A673 (cell line): ENCODE results near the gene RABIF. TPM values are rescaled to one million over a fixed set of nuclear protein-coding genes. Genes with fewer than 3 reads are reported as not detected.

Experiments
- BruUV-seq: library from RNA; stranded (reverse); fragments of 400-500 nt; replicated peaks from 2 replicates; lab custom pipeline; 2021; lab: Mats Ljungman, UMichigan
- CTCF ChIA-PET: fragments of 300-600 bp; sonication (Branson Sonifier 250); formaldehyde crosslinking; loops from one replicate; lab custom pipeline; 2022; ENCODE audit warnings: antibody characterized with exemption; lab: Charles Lee
- POLR2A ChIA-PET: fragments of 300-600 bp; sonication (Branson Sonifier 250); formaldehyde crosslinking; loops from one replicate; lab custom pipeline; 2022; ENCODE audit warnings: antibody characterized with exemption; ENCODE audit not compliant: low non-redundant PET; lab: Charles Lee
- DNase-seq: peaks from one replicate; pipeline ENCODE4 v3.0.0-alpha.2; 2015; ENCODE audit warnings: low spot score
- H3K27ac ChIP-seq: fragments of 200-600 bp; sonication (generic); 2 replicates; pipeline ENCODE4 v1.5.1; 2016; ENCODE audit warnings: mixed run types, low read depth, mild to moderate bottlenecking, mixed read lengths, antibody characterized with exemption, low read length; ENCODE audit not compliant: poor library complexity, severe bottlenecking
- H3K27me3 ChIP-seq: fragments of 200-600 bp; sonication (generic); replicated peaks from 2 replicates; pipeline ENCODE4 v1.6.1; 2017; ENCODE audit warnings: mixed run types, low read depth, mild to moderate bottlenecking, mixed read lengths, antibody characterized with exemption, low read length; ENCODE audit not compliant: insufficient read depth, poor library complexity
- H3K36me3 ChIP-seq: fragments of 200-600 bp; sonication (generic); 2 replicates; pipeline ENCODE4 v1.6.1; 2016; ENCODE audit warnings: mixed run types, mild to moderate bottlenecking, mixed read lengths, antibody characterized with exemption, low read length; ENCODE audit not compliant: insufficient read depth, poor library complexity, severe bottlenecking
- H3K4me1 ChIP-seq: fragments of 200-600 bp; sonication (generic); 2 replicates; pipeline ENCODE4 v1.6.1; 2017; ENCODE audit warnings: mixed run types, mild to moderate bottlenecking, mixed read lengths, antibody characterized with exemption, low read length; ENCODE audit not compliant: insufficient read depth, poor library complexity, severe bottlenecking
- H3K4me3 ChIP-seq: fragments of 200-600 bp; sonication (generic); 2 replicates; pipeline ENCODE4 v1.5.1; 2016; ENCODE audit warnings: low read depth, mixed run types, mild to moderate bottlenecking, mixed read lengths, low read length; ENCODE audit not compliant: poor library complexity, severe bottlenecking
- H3K9me3 ChIP-seq: fragments of 200-600 bp; sonication (generic); 2 replicates; pipeline ENCODE4 v1.6.1; 2016; ENCODE audit warnings: mixed run types, low read depth, mild to moderate bottlenecking, mixed read lengths, antibody characterized with exemption, low read length; ENCODE audit not compliant: poor library complexity, severe bottlenecking
- EZH2 ChIP-seq: fragments of 200-600 bp; sonication (generic); IDR thresholded peaks from 2 replicates; pipeline ENCODE4 v1.6.1; 2017; ENCODE audit warnings: borderline replicate concordance, low read depth, mild to moderate bottlenecking, mixed read lengths, antibody characterized with exemption, low read length; ENCODE audit not compliant: poor library complexity, severe bottlenecking
- intact Hi-C: fragments of 100-400 bp; cut with micrococcal nuclease; formaldehyde crosslinking; loops from one replicate; pipeline ENCODE4 v1.10.0; 2022; ENCODE audit not compliant: unreplicated experiment
- total RNA-seq: library from RNA; stranded (reverse); gene quantifications from 2 replicates; pipeline ENCODE4 v1.2.3, GENCODE V29; 2021
- TF ChIP-seq, protein P1 (sequence below): fragments of 300-800, 200-600 bp; sonication (generic); conservative IDR thresholded peaks from 2 replicates; pipeline ENCODE4 v1.5.1; 2017; ENCODE audit warnings: low read depth, mild to moderate bottlenecking, antibody characterized with exemption, low read length, moderate library complexity, mixed read lengths

The RABIF gene
- total RNA-seq, 1 experiment from 2014 or later, result 12.2 TPM

DNA sequence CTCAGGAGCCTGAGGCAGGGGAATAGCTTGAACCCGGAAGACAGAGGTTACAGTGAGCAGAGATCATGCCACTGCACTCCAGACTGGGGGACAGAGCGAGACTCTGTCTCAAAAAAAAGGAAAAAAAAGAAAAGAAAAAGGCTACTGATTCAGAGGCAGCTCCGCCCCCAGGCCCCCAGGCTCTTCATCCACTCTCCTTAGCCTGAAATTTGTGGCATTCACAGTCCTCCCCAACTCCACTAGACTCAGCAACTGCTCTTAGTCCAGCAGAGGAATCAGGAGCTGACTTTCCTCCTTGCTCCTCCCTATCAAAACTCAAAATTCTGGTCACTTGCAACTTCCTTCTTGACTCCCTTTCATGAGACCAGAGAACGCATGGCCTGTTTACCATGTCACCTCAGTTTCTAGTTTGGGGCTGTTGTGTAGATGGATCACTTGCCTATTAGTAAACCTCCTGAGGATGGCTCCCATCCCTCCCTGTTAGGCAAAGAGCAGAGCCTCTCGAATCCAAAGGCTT is 51.1 kb downstream of the RABIF start:
- ChIA-PET POLR2A (no interaction called here), CTCF (no interaction called here)
- TF ChIP-seq, protein P1, sequence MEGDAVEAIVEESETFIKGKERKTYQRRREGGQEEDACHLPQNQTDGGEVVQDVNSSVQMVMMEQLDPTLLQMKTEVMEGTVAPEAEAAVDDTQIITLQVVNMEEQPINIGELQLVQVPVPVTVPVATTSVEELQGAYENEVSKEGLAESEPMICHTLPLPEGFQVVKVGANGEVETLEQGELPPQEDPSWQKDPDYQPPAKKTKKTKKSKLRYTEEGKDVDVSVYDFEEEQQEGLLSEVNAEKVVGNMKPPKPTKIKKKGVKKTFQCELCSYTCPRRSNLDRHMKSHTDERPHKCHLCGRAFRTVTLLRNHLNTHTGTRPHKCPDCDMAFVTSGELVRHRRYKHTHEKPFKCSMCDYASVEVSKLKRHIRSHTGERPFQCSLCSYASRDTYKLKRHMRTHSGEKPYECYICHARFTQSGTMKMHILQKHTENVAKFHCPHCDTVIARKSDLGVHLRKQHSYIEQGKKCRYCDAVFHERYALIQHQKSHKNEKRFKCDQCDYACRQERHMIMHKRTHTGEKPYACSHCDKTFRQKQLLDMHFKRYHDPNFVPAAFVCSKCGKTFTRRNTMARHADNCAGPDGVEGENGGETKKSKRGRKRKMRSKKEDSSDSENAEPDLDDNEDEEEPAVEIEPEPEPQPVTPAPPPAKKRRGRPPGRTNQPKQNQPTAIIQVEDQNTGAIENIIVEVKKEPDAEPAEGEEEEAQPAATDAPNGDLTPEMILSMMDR, result no peak
- TF ChIP-seq EZH2, result no peak
- intact Hi-C loops, result no loop called here
- Histone ChIP-seq H3K36me3 (no peaks in the 10 kb centered on the region), H3K4me3 (no peak overlapping the region), H3K27me3 (no peaks in the 10 kb centered on the region), H3K4me1 (no peaks in the 10 kb centered on the region), H3K9me3 (no peaks in the 10 kb centered on the region), H3K27ac (no peak overlapping the region)
- BruUV-seq, result no TSS peak
- DNase-seq, result no peak

DNA sequence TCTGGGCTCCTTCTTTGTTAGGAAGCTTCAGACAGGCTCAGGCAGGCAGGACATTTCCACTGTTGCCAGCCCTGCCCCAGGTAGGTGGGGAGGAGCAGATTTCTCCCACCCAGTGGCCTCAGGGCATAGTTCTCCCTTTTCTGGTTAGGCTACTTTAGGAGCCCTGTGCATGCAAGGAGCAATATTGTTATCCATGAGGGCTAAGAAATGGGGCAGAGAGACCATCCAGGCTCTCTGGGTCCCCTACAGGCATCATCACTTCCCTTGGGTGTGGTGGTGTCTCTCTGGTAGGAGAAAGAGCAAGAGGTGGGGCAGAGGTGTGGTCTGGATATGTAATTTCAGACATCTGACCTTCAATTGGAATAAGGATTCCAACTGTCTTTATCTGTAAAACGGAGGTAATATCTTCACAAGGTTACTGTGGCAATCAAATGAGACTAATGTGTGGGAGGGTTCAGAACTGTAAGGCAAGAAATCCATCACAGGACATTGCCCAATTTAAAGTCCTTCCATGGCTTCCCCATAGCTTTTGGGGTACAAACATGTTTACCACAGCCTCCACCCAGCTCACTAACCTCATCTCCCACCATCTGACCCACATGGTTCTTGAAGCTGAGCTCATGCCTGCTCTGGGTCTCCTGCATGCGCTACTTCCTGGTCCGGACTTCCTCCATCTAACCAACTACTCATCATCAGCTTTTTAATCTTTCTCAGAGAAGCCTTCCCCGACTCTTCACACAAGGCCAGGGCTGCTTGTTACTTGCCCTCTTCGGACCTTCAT is 52.1 kb downstream of the RABIF start:
- DNase-seq, result no peak
- H3K27ac ChIP-seq, result no peak overlapping the region
- BruUV-seq, result no TSS peak
- CTCF ChIA-PET, result no interaction called here
- H3K36me3 ChIP-seq, result no peaks in the 10 kb centered on the region
- intact Hi-C loops, result no loop called here
- POLR2A ChIA-PET, result no interaction called here
- no peak overlapping the region for H3K4me3 ChIP-seq
- no peak for TF ChIP-seq EZH2
- TF ChIP-seq, protein P1, result no peak
- H3K27me3 ChIP-seq, result no peaks in the 10 kb centered on the region
- no peaks in the 10 kb centered on the region for H3K9me3 ChIP-seq
- H3K4me1 ChIP-seq, result no peaks in the 10 kb centered on the region

DNA sequence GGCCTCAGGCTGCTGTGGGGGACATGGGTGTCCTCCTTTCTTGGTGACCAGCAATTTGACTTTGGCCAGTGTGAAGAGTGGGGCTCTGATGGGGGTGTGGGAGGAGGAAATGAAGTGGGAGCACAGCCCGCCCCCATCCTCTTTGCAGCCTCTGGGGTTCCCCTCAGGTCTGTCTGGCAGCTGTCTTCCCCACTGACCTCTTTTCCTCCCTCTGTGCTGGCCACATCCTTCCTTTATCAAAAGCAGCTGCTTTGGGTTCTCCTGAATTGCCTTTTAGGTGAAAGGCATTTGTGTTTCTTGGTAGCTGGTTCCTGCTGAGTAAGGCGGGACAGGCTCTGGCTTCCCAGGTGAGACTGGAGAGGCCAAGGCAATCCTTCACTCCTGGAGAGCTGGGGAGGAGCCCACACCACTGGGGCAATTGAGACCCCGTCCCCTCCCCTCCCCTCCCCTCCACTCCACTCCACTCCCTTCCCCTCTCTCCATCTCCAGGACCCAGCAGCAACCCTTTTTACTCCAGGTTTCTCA is 53.3 kb downstream of the RABIF start:
- intact Hi-C loops, result no loop called here
- CTCF ChIA-PET, result no interaction called here
- DNase-seq, result no peak

More for the DNA sequence above, 53.3 kb downstream of the RABIF start:
- POLR2A ChIA-PET, result no interaction called here
- Histone ChIP-seq H3K27ac (no peak overlapping the region), H3K9me3 (no peaks in the 10 kb centered on the region), H3K4me3 (no peak overlapping the region), H3K27me3 (no peaks in the 10 kb centered on the region), H3K36me3 (no peaks in the 10 kb centered on the region), H3K4me1 (no peaks in the 10 kb centered on the region)
- no TSS peak for BruUV-seq
- no peak for TF ChIP-seq EZH2
- TF ChIP-seq, protein P1, result no peak
